GM18873 (cell line): ENCODE measurements around the gene NRCAM.
"Not testable (repeated sequence)": the region's sequence is repeated elsewhere in the genome, so short reads cannot be mapped to it uniquely, and the experiment has no call there.

ENCODE experiments used
- ATAC-seq: cut with Tn5 transposase; IDR thresholded peaks from one replicate; pipeline ENCODE4 v1.9.1; 2021; ENCODE audit warnings: mild to moderate bottlenecking, moderate library complexity, moderate number of reproducible peaks; ENCODE audit not compliant: unreplicated experiment, low FRiP score

NRCAM gene

DNA sequence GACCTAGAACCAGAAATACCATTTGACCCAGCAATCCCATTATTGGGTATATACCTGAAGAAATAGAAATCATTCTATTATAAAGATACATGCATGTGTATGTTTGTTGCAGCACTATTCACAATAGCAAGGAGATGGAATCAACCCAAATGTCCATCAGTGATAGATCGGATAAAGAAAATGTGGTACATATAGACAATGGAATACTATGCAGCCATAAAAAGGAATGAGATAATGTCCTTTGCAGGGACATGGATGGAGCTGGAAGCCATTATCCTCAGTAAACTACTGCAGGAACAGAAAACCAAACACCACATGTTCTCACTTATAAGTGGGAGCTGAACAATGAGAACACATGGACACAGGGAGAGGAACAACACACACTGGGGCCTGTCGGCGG, 196.8 kb downstream of the NRCAM start:
- ATAC-seq: not testable (repeated sequence)

DNA sequence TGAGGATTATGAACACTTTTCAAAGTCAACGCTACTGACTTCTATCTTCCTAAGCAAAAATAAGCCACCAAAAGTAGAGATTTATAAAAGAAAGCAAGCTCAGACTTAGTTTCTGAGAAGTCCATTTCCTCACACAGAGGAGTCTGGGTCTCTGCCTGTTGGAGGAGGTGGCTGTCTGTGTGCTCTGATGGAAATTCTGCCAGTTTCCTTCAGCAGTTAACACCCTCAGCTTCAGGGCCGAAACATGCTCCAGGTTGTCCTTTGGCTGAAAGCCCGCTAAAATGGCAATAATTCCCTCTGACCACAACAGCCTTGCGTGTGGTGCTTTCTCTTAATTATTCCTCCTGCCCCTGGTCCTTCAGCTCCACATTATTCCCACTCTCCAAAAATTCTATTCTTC, 198.3 kb downstream of the NRCAM start:
- ATAC-seq: no peak

DNA sequence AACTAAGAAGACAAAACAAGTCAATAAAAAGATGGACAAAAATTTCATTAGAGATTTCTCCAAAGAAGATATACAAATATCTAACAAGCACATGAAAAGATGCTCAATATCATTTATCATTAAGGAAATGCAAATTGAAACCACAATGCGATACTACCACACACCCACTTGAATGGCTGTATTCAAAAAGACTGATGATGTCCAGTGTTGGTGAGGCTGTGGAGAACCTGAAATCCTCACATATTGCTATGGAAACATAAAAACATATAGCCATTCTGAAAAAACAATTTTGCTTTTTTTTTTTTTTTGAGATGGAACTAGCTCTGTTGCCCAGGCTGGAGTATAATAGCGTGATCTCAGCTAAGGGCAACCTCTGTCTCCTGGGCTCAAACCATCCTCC, 202.0 kb downstream of the NRCAM start:
- no peak for ATAC-seq

DNA sequence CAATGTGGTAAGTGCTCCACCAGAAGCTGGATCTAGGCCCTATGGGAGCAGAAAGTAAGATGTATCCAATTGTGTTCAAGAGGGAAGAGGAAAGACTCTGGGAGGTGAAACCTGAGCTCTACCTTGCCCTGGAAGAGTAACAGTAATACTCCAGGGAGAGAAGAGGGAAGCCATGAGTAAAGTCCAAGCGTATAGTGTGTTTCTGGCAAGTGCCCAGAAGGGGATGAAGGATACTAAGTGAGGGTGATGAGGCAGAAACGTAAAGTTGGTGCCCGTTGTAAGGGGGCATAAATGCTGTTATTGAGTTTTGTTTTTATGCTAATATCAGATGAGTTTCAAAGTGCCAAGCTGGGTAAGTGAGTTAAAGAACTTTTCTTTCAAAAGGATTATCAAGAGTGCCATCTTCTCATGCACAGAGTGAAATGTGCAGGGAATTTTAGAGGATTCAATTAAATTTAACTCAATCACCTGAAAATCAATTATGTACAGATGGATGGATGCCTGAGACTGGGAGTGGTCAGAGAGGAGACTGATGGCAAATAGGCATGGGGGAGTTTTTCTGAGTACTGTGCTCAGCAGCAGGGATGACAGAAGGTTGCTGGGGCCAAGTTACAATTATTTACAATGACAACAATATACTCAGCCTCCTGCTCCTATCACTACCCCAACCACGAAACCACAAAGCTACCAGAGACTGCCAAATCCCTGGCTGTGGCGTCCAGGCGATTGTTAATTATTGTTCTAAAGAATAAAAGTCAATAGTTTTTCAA, 202.8 kb downstream of the NRCAM start:
- no peak for ATAC-seq

DNA sequence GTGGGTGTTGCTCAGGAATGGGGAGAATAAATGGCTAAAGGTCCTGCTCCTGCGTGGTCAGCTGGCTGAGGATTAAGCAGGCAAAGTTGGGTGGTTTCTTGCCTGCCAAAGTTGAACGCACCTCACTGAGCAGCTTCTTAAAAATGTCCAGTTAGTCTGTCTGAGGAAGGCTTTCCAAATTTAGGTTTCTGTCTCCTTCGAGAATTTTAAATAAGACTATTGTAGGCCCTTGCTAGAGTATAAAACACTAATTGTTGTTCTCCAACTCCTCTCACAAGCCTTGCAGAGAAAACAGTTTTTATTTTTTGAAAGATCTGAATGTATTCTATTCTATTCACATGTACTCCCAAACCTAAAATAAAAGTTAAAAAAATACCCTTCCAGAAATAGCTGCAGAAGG, 204.1 kb downstream of the NRCAM start:
- ATAC-seq: no peak

DNA sequence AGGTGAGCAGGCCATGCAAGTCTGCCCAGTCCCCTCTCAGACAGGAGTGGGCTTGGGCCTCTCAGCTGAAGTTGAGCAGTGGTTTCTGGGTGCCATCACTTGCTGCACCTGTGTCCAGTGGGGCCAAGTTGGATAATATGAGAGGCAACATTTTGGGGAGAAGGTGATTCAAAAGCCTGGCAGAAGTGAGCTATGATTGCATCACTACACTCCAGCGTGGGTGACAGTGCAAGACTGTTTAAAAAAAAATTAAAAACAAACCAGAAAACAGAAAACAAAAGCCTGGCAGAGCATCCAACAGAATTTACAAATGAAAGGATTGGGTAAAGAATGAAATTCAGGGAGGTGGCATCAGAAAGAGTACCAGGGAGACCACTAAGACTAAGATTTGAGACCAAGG, 204.5 kb downstream of the NRCAM start:
- ATAC-seq: no peak

DNA sequence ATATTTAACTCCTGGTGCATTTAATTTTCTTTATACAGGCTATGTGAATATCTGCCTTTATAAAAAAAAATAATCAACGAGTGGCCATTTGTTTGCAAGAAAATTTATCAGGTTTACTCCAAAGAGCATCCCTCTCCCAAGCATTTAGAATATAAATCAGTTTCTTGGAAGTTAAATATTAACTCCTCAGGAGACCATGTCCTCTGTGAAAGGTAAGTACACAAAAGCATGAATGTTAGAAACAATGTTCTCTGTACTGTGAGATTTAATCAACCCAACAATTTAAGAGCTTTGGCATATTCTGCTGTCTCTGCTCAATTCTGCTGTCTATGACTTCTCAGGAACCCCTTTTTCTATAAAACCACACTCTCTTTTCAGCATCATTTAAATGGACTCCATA, 206.8 kb downstream of the NRCAM start:
- ATAC-seq: no peak

DNA sequence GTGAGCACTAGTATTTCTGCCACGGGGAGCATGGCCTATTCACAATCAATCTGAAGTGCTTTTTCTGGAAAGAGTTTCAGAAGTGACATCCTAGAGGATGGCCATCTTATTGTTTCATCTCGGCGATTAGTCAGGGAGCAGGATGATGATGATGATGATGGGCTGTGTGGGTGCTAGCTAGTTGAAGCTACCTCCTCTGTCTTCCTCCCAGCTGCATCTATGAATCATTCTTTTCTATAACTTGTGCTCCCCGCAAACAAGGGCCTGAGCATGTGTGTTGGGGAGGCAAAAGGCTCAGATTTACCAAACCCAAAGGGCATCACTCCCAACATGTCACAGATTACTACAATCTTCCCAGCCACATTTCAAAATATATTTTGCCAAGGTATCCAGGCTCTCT, 207.4 kb downstream of the NRCAM start:
- ATAC-seq: no peak

DNA sequence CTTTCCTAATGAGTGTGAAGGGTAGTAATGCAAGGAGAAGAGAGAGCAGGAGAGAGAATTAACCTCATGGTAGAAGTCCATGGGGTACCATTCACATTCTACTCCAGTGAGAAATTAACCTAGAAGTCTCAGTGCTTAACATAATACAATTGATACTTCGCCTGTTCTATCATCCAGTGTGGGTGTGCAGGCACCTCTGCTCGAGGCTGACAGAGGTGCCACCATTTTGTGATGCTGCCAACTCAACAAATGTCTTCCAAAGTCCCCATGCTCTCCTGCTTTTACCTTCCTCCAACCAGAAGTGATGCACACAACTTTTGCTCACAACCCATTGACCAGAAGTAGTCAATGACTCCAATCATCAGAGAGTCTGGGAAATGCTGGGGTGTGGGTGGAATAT, 207.8 kb downstream of the NRCAM start:
- no peak for ATAC-seq

DNA sequence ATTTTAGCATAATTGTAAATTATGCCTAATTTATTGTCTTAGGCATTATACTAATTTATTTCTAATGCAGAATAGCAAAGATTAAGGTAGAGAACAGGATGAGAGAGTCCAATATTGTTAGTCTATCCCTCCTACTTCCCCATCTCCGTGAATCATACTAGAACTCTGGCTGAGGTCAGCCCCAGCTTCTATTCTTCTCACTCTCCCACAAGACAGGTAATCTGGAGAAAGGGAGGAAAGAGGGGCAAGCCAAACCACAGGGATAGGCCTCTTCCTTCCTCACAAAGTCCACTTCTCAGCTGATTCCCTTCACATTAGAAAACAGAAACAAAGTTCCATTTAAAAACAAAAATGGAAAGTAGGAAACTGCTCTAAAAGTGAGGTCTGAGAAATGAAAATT, 208.6 kb downstream of the NRCAM start:
- no peak for ATAC-seq

DNA sequence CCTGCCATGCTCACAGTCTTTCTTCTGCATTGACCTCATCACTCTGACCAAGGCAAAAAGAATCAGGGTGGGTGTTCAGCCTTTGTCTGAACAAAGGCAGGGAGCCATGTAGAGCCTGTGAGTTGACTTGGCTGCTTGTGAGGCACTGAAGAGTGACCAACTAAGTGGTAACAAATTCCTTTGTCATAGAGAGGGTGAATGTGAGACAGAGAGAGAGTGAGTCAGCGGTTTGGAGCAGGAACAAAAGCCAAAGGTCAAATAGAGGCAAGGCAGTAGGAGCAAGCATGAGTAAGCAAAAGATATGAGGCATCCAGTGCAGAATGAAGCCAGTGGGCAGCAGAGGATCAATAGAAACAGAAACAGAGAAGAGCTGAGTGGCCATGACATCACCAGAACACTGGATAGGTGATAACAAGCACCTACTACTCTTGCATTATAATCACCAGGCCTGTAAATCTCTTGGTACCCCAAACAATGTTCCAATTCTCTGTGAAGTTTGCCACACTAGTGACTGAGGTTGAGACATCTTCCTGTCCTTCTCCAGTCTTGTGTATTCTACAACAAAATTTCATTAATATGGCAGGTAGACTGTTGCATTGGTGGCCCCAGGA, 209.9 kb downstream of the NRCAM start:
- ATAC-seq: no peak

DNA sequence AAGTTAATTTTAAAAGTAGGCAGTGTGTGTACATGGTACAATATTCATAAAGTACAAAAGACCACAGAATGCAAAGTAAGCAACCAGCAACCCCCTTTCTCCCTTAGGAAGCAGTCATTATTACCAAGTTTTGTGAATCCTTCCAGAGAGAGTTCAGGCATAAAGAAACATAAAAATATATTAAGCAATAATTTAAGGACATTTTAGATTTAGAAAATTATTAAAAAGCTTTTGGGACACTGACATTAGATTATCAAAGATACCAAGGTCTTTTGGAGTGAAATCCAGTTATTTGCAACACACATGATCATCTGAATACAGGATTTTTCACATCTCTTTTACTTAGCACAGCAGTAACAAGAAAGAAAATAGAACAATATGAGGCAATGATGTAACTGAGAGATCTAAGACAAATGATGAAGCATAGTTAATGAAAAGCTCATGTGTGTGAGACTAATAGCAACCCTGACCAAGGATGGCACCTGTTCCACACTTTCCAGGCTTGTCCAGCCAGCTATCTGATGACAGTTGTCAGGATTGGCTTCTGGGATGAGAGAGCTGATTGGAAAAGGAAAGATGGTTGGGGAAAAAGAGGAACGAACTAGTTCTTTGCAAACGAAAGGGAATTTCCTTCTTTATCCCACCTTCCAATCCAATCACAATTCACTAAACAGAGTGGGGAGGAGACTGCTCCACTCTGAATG, 210.6 kb downstream of the NRCAM start:
- no peak for ATAC-seq

DNA sequence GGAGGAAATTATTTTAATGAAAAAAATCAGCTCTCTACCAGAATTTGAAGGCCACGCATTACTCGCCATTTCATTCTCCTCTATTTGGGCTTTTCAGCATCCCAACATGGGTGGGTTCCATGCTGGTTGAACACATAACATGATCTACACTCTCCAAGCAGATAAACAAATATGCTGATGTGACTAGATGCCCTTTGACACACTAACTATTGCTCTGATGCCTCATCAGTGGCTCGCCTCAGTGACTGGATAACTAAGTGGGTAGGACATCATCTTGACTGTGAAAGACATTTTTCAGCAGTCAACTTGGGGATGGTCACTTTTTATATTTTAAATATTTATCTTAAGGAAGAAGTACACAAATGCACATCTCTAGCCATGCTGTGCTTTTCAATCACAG, 212.1 kb downstream of the NRCAM start:
- ATAC-seq: no peak

DNA sequence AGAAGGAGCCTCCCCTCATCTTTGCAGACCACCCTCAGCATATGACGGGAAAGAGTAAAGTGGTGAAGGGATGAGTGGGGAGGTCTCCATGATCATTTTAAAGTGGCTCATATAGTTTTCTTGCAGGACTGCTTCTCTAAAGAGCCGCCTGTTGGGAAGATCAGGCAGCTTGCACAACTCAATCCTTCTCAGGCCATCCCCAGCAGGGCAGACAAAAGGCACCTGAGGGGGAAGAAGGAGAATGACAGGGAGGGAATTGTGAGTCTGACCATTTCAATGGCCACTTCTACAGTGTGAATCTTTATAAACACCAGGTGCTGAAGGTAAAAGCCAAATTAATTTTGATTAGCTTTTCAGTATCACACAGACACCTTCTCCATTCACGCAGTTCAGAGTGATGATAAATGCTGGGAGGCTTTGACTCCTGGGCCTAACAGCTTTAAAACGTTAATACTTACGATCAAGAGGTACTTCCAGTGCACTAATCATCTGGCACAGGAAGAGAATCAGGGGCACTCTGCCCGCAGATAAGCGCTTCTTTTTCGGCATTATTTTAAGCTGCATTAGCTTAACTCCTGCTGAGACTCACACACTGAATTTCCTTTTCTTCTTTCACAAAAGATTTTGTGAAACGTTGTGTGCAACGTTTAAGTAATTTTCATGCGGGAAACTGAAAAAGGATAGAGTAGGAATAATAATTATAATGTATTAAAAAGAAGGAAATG, 216.6 kb downstream of the NRCAM start:
- no peak for ATAC-seq

DNA sequence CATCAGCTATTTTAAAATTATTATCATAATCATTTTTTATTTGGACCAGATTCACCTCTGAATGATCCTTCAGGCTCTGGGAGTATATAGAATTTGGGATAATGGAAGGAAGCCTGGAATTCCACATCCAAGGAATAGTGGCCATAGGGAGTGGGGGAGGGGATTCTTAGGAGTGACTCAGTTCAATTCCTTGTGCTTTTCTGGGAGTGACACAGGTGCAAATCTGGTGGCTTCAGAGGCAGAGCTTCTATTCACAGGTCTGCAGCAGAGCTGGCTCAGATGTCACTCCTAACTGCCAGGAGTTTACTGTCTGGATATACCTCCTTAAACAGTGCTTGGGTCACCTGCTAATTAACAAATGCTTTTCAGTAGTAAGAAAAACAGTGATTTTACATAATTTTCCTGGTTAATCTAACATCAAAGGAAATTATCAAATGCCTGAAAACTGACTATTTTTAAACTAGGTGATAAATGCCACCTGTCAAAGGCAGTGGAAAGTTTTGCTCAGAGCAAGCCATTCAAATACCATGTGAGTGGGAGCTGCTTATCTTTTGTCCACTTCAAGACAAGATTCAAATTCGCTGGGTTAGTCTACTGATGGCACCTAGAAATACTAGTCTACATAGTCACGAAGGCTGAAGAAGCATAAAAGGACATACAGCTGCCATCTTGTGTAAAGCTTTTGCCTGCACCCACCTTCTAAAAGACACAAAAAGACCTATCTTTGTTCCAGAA, 219.4 kb downstream of the NRCAM start:
- ATAC-seq: no peak

DNA sequence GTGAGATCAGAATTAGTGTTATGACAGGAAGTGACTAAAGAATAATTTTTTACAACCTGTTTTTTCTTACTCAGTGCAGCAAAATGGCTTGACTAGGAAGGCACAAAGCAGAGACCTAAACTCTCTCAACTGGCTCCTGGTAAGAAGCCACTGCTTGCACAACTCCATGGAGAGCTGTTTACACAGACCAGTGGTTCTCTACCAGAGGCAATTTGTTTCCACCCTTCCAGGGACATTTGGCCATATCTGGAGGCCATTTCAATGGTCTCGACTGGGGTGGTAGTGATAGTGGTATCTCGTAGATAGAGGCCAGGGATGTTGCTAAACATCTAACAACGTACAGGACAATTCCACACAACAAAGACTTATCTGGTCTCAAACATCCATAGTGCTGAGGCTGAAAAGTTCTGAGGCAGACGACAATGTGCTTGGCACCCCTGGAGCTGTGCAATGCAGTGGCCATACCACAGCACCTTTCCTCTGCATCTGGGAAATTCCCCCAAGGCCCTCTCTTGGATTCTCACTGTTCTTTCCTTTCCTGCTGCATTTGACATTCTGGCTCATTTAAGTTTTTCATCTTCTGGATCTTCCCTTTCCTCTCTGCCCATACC, 220.7 kb downstream of the NRCAM start:
- no peak for ATAC-seq

DNA sequence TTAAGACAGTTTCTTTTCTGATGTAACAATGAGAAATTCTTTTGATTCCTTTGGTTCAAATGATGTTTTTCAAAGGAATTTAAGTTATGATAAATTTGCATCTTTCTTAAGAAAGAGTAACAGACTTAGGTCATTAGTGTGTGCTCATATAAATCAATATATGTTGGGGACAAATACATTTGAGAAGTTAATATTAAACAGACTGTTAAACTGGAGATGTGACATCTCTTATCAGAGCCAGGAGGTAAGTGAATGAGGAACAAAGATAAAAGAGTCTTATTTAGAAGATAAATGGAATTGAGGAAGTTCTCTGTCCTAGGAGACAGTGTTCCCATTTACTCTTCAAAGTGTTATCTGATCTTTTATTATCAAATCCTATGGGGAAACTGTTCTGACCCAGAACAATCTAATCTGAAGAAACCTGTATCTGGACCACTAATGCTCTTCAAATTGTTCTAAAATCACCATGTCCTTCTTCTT, 221.2 kb downstream of the NRCAM start:
- ATAC-seq: no peak

DNA sequence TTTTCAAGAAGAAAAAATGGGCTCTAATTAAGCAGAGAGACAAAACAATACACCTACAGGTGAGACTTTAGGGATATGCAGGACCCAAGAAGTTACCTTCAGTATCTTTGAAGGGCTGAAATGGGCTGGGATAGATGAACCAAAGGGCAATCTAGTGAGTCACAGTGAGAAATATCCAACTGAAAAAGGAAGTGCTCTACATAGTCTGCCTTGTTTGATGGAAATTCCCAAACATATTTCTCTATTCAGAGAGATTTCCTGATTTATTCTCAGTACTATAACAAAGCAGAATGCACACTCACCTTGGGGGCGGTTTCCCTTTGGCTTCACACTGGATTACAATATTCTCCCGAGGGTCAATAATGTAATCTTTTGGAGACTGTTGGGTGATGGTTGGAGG, 222.0 kb downstream of the NRCAM start:
- ATAC-seq: no peak

DNA sequence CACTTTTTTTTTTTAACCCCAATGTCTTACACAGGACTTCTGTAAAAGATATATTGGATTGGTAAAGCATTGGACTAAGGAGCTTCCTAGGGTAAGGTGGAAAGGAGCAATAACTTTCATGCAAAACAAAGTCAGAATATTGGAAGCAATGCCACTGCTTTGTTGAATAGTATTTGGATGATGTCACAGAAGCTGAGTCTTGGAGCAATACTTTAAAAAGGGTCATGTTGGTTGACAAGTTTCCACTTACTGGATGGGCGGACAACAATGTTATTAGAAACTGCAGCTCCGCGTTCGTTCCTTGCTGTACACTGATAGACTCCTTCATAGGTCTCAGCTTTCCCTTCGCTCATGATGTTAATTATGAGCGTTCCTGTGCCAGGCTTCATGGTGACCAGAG, 224.2 kb downstream of the NRCAM start:
- no peak for ATAC-seq

DNA sequence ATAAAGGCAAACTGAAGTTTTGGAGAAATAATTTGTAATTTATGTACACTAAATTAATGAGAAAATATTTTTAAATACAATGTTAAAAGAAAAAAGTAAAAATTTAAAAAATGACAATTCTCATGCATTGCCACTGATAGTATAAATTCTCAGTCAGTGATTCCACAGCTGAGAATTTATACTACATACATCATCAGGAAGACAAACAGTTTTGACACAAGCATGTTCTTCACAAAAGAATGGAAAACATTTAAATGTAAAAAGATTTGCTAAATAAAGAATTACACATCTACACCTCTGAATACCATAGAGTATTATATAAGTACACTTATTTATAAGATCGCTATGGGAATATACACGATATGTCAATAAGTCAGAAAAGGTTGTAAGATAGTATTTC, 225.0 kb downstream of the NRCAM start:
- no peak for ATAC-seq
